HG03025 (cell line): ENCODE results near the gene LTF.
"Not testable (repeated sequence)": the region's sequence is repeated elsewhere in the genome, so short reads cannot be mapped to it uniquely, and the experiment has no call there.

ENCODE experiments used
- ATAC-seq: cut with Tn5 transposase; IDR thresholded peaks from one replicate; pipeline ENCODE4 v1.9.1; 2021; ENCODE audit warnings: mild to moderate bottlenecking, moderate library complexity; ENCODE audit not compliant: unreplicated experiment, low FRiP score

LTF gene

GRCh38 chr3:46416811-46417510, 47.7 kb downstream of the LTF start:
- no peak for ATAC-seq

- no peak for ATAC-seq
Measured at GRCh38 chr3:46416125-46416810, 48.4 kb downstream of the LTF start.

- ATAC-seq: no peak
Measured at GRCh38 chr3:46414739-46415138, 50.0 kb downstream of the LTF start.

- ATAC-seq: no peak
Measured at GRCh38 chr3:46413951-46414350, 50.8 kb downstream of the LTF start.

- ATAC-seq: no peak
Measured at GRCh38 chr3:46412786-46413298, 51.9 kb downstream of the LTF start.

- ATAC-seq: no peak
Measured at GRCh38 chr3:46411271-46411670, 53.4 kb downstream of the LTF start.

- no peak for ATAC-seq
Measured at GRCh38 chr3:46410669-46411068, 54.0 kb downstream of the LTF start.

- ATAC-seq: no peak
Measured at GRCh38 chr3:46409739-46410489, 54.8 kb downstream of the LTF start.

GRCh38 chr3:46408853-46409252, 55.9 kb downstream of the LTF start:
- no peak for ATAC-seq

- ATAC-seq: no peak
Measured at GRCh38 chr3:46407970-46408369, 56.7 kb downstream of the LTF start.

- ATAC-seq: no peak
Measured at GRCh38 chr3:46406788-46407611, 57.7 kb downstream of the LTF start, which contains the start of the genes CCR5AS and CCRL2. TSS of gene CCR5AS (minus strand) at chr3:46407066. TSS of gene CCRL2 (plus strand) at chr3:46407259. CDS start at chr3:46408080, 821 bp downstream.

GRCh38 chr3:46406443-46406787, 58.3 kb downstream of the LTF start:
- ATAC-seq: no peak

GRCh38 chr3:46405301-46406019, 59.2 kb downstream of the LTF start:
- no peak for ATAC-seq

GRCh38 chr3:46402902-46403301, 61.8 kb downstream of the LTF start:
- ATAC-seq: not testable (repeated sequence)

- no peak for ATAC-seq
Measured at GRCh38 chr3:46401579-46401978, 63.1 kb downstream of the LTF start.

- ATAC-seq: no peak
Measured at GRCh38 chr3:46400846-46401245, 63.9 kb downstream of the LTF start.

GRCh38 chr3:46400000-46400734, 64.5 kb downstream of the LTF start:
- ATAC-seq: no peak

GRCh38 chr3:46399557-46399956, 65.1 kb downstream of the LTF start:
- ATAC-seq: no peak

- no peak for ATAC-seq
Measured at GRCh38 chr3:46399098-46399497, 65.6 kb downstream of the LTF start.
